ENCODE measurements around the gene GCNT1.
"Not testable (repeated sequence)": the region's sequence is repeated elsewhere in the genome, so short reads cannot be mapped to it uniquely, and the experiment has no call there.

GCNT1 gene

DNA sequence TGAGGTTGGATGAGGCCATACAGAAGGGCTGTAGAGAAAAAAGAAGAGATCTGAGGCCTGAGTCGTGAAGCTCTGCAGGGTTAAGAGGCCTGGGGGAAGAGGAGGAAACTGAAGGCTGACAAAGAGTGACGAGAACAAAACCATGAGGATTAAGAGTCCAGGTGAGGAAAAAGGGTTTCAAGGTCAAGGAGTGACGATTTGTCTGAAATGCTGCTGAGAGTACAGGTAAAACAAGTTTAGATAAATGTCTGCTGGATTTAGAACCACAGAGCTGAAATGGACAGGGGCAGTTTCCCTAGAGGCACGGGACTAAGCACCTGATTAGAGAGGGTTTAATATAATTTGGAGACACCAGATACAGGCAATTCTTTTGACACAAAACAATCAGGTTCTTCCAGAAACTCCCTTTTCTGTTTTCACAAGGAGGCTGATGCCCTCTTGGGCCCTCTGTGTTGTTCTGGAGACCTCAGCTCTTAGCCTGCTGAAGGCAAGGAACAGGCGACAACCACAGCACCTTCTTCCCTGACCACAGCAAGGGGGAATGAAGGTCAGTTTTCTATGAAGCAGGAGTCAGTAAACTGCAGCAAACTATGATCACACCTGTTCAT is 14.6 kb upstream of the GCNT1 start:
- no peak for DNase-seq

DNA sequence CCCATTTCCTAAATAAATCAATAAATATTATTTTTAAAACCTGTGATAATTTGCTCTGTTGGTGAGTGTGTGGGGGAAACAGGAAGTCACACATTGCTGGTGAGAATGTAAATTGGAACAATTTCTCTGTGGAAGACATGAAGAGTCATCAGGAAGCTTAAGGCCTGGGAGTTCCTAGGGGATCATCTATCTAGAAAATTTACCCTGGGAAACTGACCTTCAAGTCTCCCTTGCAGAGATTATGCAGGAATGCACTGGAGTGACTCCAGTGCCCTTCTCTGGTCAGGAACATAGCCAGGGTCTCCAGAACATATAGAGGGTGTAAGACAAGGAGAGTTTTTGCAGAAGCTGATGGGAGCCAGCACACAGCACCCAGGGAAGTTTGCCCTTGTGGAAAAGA is 13.0 kb upstream of the GCNT1 start:
- DNase-seq = no peak

DNA sequence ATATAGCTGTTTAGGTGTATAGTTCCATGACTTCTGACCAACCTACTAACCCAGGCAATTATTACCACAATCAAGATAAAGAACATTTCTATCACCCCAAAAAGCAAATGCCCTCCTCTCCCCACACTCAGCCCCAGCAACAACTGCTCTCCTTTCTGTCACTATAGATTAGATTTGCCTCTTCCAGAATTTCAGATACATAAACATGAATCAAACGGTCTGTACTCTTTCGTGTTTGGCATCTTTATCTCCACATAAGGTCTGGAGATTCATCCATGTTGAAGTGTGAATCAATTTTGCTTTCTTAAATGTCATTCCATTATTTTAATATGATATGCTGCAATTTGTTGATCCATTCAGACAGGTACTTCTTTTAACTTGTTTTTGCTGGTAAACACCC is 10.5 kb upstream of the GCNT1 start:
- no peak for DNase-seq

DNA sequence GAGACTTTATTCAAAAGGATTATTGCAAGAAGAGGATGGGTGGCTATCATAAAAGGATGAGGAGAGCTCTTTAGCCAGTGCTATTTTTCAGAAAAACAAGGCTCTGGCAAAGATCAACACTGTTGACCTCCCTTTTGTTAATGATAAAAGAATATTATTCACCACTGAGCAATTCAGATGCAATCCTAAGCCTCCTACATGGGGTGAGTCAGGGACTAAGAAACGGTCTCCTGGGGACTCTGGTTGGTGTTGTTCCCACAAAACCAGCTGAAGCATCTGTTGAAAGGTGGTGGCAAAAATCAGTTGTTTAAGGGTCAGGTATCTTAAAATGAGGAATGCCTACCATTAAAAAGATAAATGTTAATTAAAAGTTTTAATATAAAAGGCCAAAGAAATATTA is 7.7 kb upstream of the GCNT1 start:
- DNase-seq = no peak

- no peak for DNase-seq
Measured at GRCh38 chr9:76452839-76453238, 6.1 kb upstream of the GCNT1 start.

DNA sequence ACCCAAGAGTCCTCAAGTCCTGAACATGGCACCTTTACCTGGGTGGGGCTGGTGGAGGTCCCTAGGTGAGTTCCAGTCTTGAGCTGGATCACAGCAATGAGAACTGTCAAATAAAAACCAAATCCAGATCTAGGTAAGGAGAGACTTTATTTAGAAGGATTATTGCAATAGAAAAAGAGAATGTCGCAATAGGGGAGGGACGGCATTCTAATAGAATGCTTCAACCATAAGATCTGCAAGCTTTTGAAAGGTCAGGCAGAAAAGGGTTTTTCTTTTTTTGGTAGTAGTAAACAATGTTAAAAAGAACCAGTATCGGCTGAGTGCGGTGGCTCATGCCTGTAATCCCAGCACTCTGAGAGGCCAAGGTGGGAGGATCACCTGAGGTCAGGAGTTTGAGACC is 5.2 kb upstream of the GCNT1 start:
- DNase-seq = no peak

- DNase-seq = no peak
Measured at GRCh38 chr9:76454311-76454710, 4.7 kb upstream of the GCNT1 start.

DNA sequence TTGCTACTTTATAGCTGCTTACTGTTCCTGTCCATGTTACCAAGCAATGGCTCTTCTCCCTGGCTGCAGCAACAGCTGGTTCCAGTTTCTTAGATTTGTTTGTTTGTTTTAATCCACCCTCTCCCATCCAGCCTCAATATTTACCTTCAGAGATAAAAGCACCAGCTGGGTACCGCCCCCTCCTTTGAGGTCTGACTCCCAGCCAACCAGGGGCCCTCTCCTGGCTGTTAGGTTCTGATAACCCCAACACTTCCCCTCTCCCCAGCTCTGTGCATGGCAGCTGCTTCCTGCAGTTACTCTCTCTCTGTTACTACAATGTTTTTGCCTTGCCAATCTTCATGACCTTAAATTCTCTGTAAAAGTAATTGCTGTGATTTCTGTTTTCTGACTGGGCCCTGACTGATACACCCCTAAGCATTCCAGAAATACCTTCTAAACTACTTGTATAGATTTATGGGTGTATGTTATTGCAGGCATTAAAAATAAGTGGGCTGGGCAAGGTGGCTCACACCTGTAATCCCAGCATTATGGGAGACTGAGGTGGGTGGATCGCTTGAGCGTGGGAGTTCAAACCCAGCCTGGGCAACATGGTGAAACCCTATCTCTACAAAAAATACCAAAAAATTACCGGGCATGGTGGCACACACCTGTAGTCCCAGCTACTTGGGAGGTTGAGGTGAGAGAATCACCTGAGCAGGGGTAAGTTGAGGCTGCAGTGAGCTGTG is 2.6 kb upstream of the GCNT1 start:
- DNase-seq = no peak

DNA sequence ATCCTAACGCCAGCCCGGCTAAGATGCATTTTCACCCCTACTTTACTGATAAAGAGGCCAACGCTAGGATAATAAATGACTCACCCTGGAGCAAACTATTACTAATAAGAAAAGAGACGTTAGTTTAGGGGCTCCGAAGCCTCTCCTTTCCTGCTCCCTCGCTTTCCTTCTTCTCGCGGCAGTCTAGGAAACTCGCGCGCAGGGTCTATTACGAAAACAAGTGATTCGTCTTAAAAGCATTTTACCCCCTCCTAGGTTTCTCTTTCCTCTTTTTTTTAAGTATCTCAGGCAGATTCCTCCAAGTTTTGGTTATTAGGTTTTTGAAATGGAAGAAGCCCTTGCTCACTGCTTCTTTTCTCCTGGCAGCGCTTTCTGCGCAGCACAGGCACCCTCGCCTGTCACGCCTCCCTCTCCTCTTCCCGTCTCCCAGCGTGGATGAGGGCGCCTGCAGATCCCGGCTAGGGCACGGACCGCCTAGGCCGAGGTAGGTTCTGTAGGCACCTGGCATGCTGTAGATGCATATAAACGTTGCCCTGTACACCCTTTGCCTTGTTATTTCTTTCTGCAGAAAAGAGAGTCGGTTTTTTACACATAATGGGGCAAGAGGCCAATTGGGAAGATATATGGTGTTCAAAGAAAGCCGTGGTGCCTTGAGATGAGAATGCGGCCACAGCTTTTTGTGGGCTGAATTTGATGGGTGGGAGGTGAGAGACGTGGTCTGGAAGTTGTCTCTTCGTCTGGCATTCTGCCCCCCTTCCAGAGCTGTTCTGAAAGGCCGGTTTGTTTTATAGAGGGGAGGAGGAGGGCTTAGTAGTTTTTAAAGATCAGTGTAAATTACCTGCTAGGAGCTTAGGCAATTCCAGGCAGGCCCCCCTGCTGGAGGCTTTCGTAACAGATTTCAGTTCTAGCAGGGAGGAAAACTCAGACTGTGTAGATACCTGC is 983 bp downstream of the GCNT1 start:
- peak; percentile 63 for DNase-seq

GRCh38 chr9:76462126-76462525 is 3.1 kb downstream of the GCNT1 start:
- no peak for DNase-seq

- no peak for DNase-seq
Measured at GRCh38 chr9:76463211-76463610, 4.2 kb downstream of the GCNT1 start.

DNA sequence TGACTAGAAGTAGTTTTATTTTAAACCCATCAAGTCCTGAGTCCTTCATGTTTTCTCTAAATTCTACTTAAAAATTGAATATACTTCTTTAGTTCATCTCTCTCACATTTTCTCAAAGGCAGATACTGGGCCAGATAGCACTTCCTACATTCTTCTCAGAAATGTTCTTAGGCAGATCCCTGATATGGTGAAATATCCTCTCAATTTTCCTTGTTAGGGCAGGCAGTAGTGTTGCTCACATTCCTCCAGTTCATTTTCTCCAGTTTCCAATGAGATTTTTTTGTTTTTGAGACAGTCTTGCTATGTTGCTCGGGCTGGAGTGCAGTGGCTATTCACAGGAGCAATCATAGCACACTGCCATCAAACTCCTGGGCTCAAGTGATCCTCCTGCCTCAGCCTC is 5.7 kb downstream of the GCNT1 start:
- no peak for DNase-seq

DNA sequence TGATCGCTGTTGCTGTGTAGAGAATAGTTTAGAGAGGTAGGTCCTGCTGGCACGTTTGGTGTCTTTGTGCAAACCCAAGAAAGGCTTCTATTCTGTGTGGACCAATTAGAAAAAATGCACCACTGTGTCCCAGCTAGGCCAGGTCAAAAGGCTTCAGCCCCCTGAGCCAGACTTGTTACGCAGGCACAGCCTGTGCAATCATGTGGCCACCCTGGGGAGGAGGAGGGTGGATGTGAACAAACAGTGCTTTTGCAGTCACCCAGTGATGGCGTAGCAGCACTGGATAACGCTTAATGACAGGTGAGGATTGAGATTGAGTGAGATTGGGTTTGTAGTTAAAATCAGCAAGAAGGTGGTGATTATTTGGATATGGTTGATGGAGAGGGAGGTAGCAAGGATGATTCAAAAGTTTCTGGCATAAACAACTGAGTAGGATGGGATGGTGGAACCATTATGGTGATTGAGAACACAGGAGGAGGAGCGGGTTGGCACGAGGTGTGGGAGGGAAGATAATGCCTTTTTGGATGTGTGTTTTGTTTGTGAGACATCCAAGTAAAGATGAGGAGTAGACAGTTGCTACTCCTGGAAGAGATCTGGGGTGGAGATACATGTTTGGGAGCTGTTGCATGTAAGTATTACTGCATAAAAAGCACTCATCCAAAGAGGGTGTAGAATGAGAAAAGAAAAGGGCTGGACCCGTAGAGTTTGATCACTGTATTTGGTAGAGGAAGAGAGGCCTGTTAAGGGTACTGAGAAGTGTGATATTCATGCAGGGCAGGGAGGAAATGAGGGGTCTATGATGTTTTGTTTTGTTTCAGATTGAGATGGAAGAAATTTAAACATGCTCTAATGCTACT is 6.7 kb downstream of the GCNT1 start:
- no peak for DNase-seq

GRCh38 chr9:76466299-76466605 is 7.3 kb downstream of the GCNT1 start:
- DNase-seq = no peak

- DNase-seq = no peak
Measured at GRCh38 chr9:76474419-76474818, 15.4 kb downstream of the GCNT1 start.

DNA sequence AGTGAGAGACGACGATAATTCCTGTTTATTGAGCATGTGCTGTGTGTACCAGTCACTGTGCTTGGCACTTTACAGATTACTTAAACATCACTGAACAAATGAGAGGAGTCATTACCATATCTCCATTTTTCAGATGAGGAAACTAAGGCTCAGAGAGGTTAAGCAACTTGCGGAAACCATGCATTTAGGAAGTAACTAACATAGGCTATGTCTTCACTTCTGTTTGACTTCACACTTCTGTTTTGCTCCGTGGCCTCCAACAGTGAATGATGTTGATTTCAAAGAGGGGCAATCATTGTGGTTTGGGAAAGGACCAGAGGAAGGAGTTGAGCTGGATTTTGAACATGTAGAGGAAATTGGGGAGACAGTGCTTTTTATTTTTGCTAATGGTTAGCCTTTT is 16.7 kb downstream of the GCNT1 start:
- DNase-seq = no peak

GRCh38 chr9:76477818-76478217 is 18.8 kb downstream of the GCNT1 start:
- DNase-seq = not testable (repeated sequence)

DNA sequence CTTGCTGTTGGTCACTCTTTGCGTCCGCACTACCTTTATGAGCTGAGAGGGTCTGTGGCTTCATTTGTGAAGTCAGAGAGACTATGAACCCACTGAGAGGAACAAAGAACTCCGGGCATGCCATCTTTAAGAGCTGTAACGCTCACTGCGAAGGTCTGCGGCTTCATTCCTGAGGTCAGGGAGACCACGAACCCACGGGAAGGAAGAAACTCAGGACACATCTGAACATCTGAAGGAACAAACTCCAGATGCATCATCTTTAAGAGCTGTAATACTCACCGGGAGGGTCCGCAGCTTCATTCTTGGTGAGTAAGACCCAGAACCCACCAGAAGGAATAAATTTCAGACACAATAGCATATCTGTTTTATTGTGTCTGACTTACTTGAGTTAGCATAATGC is 19.2 kb downstream of the GCNT1 start:
- no peak for DNase-seq

DNA sequence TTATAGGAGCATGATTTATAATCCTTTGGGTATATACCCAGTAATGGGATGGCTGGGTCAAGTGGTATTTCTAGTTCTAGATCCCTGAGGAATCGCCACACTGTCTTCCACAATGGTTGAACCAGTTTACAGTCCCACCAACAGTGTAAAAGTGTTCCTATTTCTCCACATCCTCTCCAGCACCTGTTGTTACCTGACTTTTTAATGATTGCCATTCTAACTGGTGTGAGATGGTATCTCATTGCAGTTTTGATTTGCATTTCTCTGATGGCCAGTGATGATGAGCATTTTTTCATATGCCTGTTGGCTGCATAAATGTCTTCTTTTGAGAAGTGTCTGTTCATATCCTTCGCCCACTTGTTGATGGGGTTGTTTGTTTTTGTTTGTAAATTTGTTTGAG is 20.4 kb downstream of the GCNT1 start:
- not testable (repeated sequence) for DNase-seq

DNA sequence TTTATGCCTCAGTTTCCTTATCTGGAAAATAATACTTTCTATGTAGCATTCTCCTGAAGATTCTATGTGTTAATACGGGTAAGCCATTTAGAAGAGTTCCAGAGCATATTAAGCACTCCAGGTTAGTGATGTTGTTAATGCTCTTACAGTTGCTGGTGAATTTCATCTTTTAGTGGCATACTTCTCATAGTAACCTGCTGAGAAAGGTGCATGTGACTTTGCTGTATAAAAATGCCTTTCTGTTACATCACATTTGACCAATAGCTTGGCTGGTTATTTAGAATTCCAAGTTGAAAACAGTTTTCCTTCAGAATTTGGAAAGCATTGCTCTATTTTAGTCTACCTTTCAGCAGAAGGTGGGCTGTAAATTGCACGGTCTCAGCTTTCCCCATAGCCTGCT is 27.2 kb downstream of the GCNT1 start:
- DNase-seq = no peak

- no peak for DNase-seq
Measured at GRCh38 chr9:76490249-76490990, 31.4 kb downstream of the GCNT1 start.

- DNase-seq = not testable (repeated sequence)
Measured at GRCh38 chr9:76491056-76491455, 32.1 kb downstream of the GCNT1 start.
